Measurements from ENCODE around the gene LINC00237. TPM values are rescaled to one million over a fixed set of nuclear protein-coding genes. Genes with fewer than 3 reads are reported as not detected.
A peak's percentile ranks its signal among the peaks of the same experiment; 100 is the strongest.

Gene LINC00237
- total and polyA plus RNA-seq, 2 of the 8 experiments (the other 6 are each of a cell fraction or from before 2014, with no cell fraction given): 0.28 to 1.4 TPM

DNA sequence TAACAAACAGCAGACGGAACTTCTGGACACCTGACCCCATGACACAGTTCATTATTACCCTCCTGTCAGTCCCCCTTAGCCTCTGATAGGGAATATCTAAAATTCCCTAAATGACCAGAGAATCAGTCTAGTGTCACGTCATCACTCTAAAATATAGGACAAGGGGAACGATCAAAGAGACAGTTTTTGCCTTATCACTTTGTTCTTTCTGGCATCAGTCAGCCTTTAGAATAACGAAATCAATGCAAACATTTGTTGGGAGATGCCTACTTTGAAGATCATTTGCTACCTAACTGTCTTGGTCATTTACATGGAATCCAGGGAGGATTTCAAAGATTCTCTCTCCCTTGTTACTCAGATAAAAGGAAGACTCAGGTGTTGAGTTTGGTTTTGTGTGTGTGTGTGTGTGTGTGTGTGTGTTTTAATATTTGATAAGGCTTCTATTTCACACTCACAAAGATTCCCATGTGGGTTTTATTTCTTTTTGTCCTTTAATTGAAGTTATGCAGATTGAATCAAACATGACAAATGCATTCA, 28.3 kb downstream of the LINC00237 start:
- no peak overlapping the region for H3K4ac ChIP-seq (replicated peaks; ENCODE audit: insufficient read length, low read depth, low read length)
- H3K4me3 ChIP-seq (ENCODE audit: extremely low read depth in 1 of 4, insufficient read depth in 2 of 4, low read depth in 3 of 4, low read length in 4 of 4): no peak overlapping the region
- no peaks in the 10 kb centered on the region for H3K27me3 ChIP-seq (replicated peaks in 1 of 4; ENCODE audit: control insufficient read depth in 3 of 4, extremely low read depth in 1 of 4, insufficient read depth in 3 of 4, low read length in 3 of 4)
- H3K56ac ChIP-seq (replicated peaks; ENCODE audit: insufficient read length, low read depth, low read length): no peak overlapping the region
- no peak overlapping the region for H2BK120ac ChIP-seq (replicated peaks; ENCODE audit: low read depth, low read length)
- CTCF ChIA-PET (ENCODE audit: partially characterized antibody): no interaction called here
- no peaks in the 10 kb centered on the region for H3K9me3 ChIP-seq (ENCODE audit: insufficient read depth in 2 of 2, low read depth in 1 of 2, low read length in 1 of 2)
- H3K4me1 ChIP-seq (replicated peaks in 1 of 4; ENCODE audit: control insufficient read depth in 3 of 4, insufficient read depth in 4 of 4, low read length in 3 of 4): no peaks in the 10 kb centered on the region
- WGBS, 2 experiments (ENCODE audit: extremely low coverage in 1 of 2, insufficient coverage in 1 of 2, insufficient read length in 1 of 2, insufficient replicate concordance in 2 of 2, low coverage in 1 of 2, low lambda C conversion rate in 2 of 2, missing lambda C conversion rate in 1 of 2): 88% methylated on average over 4 of the region's 4 CpGs; no CpG with 5 or more reads in 1 of the 2 experiments
- no peaks in the 10 kb centered on the region for H3K23me2 ChIP-seq (ENCODE audit: low read depth, low read length)
- 0 out of 2 replicates have a peak overlapping the region, but pooled peaks have one; percentile 2 for H2AFZ ChIP-seq (ENCODE audit: low read length)
- no peaks in the 10 kb centered on the region for H3K79me2 ChIP-seq (ENCODE audit: control insufficient read depth in 1 of 2, insufficient read depth in 2 of 2, low read length in 2 of 2)
- H2BK20ac ChIP-seq (ENCODE audit: low read length): no peak overlapping the region
- POLR2A ChIA-PET (ENCODE audit: partially characterized antibody): no interaction called here
- H3K23ac ChIP-seq (ENCODE audit: insufficient read length): no peak overlapping the region
- H2AK5ac ChIP-seq (ENCODE audit: low read depth, low read length): no peak overlapping the region
- no peak overlapping the region for H4K5ac ChIP-seq (ENCODE audit: insufficient read length, low read depth, low read length)
- DNase-seq (ENCODE audit: low read depth in 1 of 2, low spot score in 2 of 2) (no peak), FAIRE-seq (no peak)
- no peak overlapping the region for H2BK5ac ChIP-seq (ENCODE audit: low read depth, low read length)
- H4K8ac ChIP-seq (ENCODE audit: extremely low read depth, insufficient read depth, low read length): no peak overlapping the region
- no peaks in the 10 kb centered on the region; the same call in 1 of the 2 replicates for H3K79me1 ChIP-seq (ENCODE audit: low read depth, low read length)
- no peak overlapping the region for H2BK15ac ChIP-seq (ENCODE audit: low read length)
- H3K18ac ChIP-seq (ENCODE audit: extremely low read depth, low read length): no peak overlapping the region
- no peak overlapping the region for H3K27ac ChIP-seq (ENCODE audit: low read depth, low read length)
- H3K9ac ChIP-seq (replicated peaks in 1 of 4; ENCODE audit: extremely low read depth in 1 of 4, low read depth in 3 of 4, low read length in 3 of 4): no peak overlapping the region
- H4K20me1 ChIP-seq (replicated peaks in 1 of 2; ENCODE audit: control insufficient read depth in 1 of 2, insufficient read depth in 2 of 2, low read length in 2 of 2): no peaks in the 10 kb centered on the region
- no peaks in the 10 kb centered on the region for H3K36me3 ChIP-seq (ENCODE audit: control insufficient read depth in 2 of 4, insufficient read depth in 4 of 4, low read length in 3 of 4)
- H4K91ac ChIP-seq (replicated peaks; ENCODE audit: insufficient read length, low read length): no peak overlapping the region
- H2BK12ac ChIP-seq (ENCODE audit: low read depth, low read length): no peak overlapping the region
- no peak overlapping the region for H3K14ac ChIP-seq (ENCODE audit: insufficient read length)
- no peak overlapping the region for H3K4me2 ChIP-seq (ENCODE audit: insufficient read depth in 1 of 2, low read depth in 2 of 2, low read length in 2 of 2)
- TF ChIP-seq POLR2A (IDR thresholded peaks at IDR 0.05; ENCODE audit: control extremely low read depth in 1 of 2, low read depth in 2 of 2, low read length in 2 of 2) (no peak), POLR2AphosphoS5 (IDR thresholded peaks at IDR 0.05; ENCODE audit: low read depth, low read length) (no peak), PHF8 (conservative IDR thresholded peaks at IDR 0.05; ENCODE audit: low read depth, low read length) (no peak), HDAC6 (IDR thresholded peaks at IDR 0.05; ENCODE audit: low read depth, low read length) (no peak), KDM4A (IDR thresholded peaks at IDR 0.05; ENCODE audit: low read depth, low read length, severe bottlenecking) (no peak), SIN3A (conservative IDR thresholded peaks at IDR 0.05 in 1 of 2, IDR thresholded peaks at IDR 0.05 in 1 of 2; ENCODE audit: low read depth in 1 of 2, low read length in 2 of 2) (no peak), SP4 (IDR thresholded peaks at IDR 0.05; ENCODE audit: low read length) (no peak), HDAC2 (IDR thresholded peaks at IDR 0.05; ENCODE audit: borderline replicate concordance in 1 of 2, low read depth in 2 of 2, low read length in 2 of 2) (no peak), SRF (IDR thresholded peaks at IDR 0.05; ENCODE audit: low read depth, low read length) (no peak)
- TF ChIP-seq, protein P1, sequence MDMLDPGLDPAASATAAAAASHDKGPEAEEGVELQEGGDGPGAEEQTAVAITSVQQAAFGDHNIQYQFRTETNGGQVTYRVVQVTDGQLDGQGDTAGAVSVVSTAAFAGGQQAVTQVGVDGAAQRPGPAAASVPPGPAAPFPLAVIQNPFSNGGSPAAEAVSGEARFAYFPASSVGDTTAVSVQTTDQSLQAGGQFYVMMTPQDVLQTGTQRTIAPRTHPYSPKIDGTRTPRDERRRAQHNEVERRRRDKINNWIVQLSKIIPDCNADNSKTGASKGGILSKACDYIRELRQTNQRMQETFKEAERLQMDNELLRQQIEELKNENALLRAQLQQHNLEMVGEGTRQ (IDR thresholded peaks at IDR 0.05; ENCODE audit: low read length): no peak
- TF ChIP-seq, protein P2, sequence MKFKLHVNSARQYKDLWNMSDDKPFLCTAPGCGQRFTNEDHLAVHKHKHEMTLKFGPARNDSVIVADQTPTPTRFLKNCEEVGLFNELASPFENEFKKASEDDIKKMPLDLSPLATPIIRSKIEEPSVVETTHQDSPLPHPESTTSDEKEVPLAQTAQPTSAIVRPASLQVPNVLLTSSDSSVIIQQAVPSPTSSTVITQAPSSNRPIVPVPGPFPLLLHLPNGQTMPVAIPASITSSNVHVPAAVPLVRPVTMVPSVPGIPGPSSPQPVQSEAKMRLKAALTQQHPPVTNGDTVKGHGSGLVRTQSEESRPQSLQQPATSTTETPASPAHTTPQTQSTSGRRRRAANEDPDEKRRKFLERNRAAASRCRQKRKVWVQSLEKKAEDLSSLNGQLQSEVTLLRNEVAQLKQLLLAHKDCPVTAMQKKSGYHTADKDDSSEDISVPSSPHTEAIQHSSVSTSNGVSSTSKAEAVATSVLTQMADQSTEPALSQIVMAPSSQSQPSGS (IDR thresholded peaks at IDR 0.05; ENCODE audit: low read length): no peak
